GM19455 (cell line): ENCODE measurements around the gene EEA1.

Experiments used
- ATAC-seq: cut with Tn5 transposase; IDR thresholded peaks from one replicate; pipeline ENCODE4 v1.9.1; 2021; ENCODE audit not compliant: unreplicated experiment

Gene EEA1

DNA sequence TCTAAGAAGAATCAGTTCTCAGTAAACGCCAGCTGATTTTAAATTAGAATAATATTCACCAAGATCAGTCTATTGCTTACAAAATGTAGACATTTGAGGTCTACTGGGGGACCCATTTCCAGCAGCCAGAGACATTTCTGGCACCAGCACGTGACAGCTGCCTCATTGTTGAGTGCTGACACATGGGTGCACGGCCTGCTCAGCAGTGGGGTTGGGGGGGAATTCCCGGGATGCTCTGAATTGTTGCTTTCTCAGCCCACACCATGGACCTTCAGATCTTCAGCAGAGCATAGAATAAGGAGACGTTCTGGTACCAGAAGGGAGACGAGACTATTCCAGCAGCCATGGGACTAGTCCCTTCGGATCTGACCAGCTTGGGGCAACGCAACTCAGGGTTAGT lies 208.0 kb downstream of the EEA1 start:
- no peak for ATAC-seq
